Amygdala (tissue), 56 donors: Measurements from ENCODE around the gene MIA3.
"Not testable (repeated sequence)": the region's sequence is repeated elsewhere in the genome, so short reads cannot be mapped to it uniquely, and the experiment has no call there.

Experiments
- DNase-seq, 56 donors: peaks; one replicate each; lab custom pipeline; 2025; lab: John Stamatoyannopoulos, UW

MIA3 gene

DNA sequence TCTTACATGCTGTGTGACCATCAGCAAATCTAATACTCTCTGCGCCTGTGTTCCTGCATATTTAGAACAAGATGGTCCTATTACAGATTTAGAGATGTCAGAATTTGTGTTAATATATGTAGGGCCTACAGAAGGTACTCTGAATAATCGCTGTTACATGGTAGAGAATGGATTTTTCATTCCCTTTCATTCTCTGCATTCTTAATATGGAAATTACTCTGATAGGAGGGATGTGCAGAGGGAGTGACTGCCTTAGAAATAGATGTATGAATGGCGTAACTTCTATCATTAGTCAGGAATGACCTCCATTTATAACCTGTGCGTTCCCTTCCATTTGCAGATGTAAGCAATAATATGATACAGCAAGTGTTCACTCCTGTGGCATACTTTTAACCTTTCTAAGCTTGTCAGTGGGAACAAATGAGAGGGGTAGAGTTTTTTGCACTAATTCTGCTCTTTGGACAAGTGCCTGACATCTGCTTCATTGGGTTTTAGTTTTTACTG is 45.6 kb downstream of the MIA3 start:
- no peak for DNase-seq

DNA sequence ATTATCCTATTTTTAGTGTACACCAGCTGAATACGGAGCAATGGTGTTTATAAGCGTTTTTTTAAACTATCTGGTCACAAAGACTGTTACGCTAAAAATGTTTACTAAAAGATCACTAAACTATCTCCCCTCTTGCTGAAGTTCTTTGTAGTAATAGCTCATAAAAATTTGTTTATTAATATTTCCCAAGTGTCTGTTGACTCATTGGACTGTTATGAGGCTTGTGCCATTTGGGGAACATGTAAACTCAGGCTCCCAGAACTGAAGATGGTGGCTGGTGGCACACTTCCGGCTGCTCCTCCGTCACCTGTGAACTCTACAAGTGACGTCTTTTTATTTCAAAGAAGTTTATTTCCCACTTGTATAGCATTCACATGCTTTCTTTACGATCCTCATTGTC is 48.1 kb downstream of the MIA3 start:
- no peak for DNase-seq

DNA sequence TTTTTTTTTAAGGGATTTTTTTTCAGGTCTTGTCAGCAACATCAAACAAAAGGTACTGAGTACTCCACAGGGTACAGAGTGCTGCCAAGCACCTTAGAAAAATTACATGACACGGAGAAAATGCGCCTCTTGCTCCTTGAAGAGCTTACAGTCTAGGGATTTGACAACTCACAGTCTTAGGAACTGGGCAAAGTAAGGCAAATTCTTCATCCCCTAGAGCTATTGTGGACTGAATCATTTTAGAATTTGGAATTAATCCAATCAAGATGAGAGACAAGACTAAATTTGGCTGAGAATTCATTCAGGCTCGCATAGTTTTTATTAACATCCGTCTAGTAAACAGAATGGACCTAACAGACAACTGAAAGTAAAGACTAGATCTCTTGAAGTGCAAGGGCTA is 50.3 kb downstream of the MIA3 start:
- not testable (repeated sequence) for DNase-seq

DNA sequence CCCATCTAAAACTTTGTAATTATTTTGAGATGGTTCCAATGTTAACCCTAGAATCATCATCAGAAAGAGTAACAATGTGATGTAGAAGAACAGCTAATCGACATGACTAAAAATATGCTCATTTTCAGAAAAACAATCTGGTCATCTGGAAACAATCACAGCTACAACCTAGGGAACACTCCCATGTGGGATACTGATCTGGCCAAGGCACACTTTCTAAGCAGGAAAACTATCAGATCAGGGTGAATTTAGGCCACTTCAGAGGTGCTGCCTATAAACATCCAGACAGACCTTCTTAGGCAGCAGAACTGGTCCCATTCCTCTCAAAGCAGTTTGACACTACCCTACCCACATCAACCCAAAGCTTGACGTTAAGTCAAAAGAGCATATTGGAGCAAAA is 51.2 kb downstream of the MIA3 start:
- DNase-seq, result not testable (repeated sequence)

DNA sequence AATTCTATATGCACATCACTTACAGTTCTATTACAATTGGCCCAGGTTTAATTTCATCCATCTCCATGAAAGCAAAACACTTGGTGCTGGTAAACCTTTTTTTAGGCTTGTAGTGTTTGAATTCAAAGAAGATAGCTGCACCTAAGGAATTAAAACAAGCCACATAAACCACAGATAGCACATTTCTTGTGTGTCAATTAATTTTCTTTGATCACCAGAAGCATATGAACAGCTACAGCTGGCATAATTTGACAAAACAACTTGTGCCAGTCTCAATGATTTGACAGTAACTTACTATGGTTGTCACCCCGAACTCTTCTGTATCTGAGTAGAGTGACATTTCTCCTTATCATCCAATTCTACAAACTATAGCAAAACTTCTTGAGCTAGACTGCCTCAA is 52.2 kb downstream of the MIA3 start:
- no peak for DNase-seq

DNA sequence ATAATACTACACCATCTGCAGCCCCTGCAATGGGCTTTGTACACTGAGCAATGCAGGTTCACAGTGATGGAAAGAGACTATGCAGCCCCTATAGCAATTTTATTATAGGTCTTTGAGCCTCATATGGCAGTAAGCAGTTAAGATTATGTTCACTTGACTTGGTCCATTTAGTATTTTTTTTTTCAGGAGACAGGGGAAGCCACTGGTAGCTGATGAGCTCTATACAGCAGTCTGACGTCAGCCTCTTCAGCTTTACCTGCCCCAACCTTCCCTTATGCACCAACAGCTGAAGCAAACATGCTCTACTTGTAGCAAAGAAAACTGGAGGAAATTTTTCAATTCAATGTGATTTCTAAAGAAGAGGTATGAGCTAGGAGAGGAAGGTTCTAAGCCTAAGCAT is 62.2 kb downstream of the MIA3 start:
- no peak for DNase-seq

DNA sequence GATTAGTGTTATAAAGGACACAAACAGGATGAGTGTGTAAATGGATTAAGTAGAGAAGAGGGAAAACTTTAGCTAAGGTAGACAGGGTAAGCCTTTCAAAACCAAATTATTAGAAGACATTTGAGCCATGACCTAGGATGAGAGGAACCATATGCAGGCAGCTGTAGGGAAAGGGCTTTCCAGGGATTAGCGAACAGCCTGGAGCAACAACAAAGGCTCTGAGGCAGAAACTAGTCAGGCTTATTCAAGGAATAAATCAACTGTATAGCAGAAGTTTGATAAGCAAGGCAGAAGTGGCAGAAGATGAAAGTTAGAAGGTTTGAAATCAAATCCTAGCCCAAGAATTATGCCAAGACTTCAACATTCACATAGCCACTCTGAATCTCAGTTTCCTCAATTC is 73.1 kb downstream of the MIA3 start:
- no peak for DNase-seq

DNA sequence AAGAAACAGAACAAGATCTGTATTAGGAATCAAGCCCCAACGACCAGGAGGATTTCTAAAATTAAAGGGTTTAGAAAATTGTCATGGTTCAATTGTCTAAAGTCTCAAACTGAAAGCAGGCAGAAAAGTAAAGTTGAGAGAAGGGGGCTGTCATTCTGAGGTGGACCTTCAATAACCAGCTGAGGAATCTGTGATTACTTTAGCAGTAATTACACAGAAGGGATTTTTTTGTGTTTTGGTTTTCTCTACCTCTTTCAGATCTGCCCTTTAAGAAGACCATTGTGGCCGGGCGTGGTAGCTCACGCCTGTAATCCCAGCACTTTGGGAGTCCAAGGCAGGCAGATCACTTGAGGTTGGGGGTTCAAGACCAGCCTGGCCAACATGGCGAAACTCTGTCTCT is 77.0 kb downstream of the MIA3 start:
- DNase-seq, result no peak

DNA sequence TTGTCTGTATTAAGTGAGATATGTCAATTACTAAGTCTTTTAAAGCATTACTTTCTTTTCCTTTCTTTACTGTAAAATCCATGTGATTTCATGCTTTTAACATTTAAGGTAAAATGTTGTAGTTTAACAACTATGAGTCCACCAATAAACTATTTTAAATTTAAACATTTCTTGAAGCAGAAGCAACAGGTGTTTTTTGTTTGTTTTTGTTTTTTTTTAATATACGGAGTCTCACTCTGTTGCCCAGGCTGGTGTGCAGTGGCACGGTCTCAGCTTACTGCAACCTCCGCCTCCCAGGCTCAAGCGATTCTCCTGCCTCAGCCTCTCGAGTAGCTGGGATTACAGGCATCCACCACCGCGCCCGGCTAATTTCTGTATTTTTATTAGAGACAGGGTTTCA is 78.8 kb downstream of the MIA3 start:
- DNase-seq, result no peak

DNA sequence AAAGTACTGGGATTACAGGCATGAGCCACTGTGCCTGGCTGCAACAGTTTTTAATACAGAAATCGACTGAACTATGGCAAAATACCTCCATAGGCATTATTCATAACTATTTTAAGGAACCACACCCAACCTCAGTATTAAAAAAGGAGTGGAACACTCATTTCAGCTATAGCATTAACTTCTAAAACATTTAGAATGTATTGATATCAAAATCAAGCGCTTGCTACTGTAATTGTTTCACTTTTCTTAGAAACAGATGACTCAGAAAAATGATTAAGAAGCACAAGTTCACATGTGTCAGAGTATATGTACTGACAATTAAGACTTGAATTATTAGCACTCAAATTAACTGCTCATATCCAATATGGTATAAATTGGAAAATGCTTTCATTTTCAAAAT is 79.3 kb downstream of the MIA3 start:
- DNase-seq, result no peak

DNA sequence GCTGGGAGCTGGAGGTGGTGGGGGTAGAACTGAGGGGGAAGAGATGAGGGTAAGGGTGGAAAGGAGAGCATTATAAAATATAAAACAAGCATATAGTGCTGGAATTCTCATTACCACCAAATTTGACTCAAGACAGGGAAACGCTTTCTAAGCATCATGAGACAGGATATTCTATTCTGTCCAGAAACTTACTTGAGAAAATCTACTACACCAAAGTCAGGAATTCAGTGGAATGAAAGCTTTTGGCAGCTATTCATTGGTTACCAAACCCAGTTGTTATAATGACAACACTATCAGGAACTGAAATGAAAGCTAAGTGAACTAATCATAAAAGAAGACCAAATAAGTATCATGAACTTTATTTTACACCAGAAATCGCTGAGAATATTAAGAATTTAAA is 79.9 kb downstream of the MIA3 start:
- no peak for DNase-seq

DNA sequence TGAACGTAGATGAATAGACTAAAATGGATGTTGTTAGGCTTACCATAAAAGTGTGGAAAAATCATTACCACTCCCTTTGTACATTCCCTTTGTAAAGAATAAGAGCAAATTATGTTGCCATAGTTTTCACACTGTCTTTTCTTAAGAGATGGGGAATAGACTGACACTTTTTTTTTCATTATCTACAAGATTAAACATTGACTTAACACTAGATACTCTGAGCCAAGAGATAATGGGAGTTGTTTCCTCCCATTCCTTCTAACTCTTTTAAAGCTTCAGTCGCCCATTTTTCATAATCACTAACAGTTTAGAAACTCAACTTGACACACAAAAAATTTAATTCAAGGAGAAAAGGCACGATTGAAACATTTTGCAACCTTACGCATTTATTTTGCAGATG is 84.3 kb downstream of the MIA3 start:
- DNase-seq, result no peak

DNA sequence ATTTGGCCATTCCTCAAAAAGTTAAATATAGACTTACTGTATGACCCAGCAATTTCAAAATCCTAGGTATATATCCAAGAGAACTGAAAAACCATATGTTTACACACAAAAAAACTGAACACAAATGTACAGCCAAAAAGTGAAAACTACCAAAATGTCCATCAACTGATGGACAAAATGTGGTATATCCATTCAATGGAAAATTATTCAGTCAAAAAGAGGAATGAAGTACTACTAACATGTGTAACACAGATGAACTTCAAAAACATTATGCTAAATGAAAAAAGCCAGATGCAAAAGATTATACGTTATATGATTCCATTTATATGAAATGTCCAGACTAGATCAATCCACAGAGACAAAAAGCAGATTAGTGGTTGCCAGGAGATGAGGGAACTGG is 86.4 kb downstream of the MIA3 start:
- no peak for DNase-seq

DNA sequence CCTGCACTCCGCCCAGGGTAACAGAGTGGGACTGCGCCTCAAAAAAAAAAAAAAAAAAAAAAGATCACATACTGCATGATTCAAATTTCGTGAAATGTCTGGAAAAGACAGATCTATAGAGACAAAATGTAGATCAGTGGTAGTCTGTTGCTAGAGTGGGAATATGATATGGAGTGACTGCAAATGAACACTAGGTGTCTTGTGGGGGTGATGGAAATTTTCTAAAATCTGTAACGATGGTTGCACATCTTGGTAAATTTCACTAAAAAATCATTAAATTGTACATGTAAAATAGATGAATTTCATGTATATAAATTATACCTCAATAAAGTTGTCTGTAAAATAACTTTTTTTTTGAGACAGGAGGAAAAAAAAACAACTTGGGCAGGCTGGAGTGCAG is 88.9 kb downstream of the MIA3 start:
- DNase-seq, result no peak

DNA sequence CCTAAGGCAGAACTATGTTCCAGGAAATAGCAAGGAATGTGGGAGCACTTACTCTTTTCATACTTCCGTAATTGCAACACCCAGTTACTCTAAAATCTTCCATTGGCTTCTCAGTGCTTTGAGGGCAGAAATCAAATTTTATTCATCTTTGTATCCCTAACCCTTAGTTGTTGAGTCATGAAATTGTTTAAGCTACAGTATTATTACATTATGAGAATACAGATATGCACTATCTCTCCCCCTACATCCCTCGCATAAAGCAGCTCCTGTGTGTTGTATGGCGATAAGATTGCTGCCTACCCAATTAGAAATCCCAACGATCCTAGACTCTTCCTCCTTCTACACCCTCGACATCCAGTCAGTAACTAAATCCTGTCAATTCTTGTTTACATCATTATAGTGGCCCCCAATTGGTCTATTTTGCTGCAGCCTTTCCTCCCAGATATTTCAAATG is 91.8 kb downstream of the MIA3 start:
- DNase-seq, result no peak

DNA sequence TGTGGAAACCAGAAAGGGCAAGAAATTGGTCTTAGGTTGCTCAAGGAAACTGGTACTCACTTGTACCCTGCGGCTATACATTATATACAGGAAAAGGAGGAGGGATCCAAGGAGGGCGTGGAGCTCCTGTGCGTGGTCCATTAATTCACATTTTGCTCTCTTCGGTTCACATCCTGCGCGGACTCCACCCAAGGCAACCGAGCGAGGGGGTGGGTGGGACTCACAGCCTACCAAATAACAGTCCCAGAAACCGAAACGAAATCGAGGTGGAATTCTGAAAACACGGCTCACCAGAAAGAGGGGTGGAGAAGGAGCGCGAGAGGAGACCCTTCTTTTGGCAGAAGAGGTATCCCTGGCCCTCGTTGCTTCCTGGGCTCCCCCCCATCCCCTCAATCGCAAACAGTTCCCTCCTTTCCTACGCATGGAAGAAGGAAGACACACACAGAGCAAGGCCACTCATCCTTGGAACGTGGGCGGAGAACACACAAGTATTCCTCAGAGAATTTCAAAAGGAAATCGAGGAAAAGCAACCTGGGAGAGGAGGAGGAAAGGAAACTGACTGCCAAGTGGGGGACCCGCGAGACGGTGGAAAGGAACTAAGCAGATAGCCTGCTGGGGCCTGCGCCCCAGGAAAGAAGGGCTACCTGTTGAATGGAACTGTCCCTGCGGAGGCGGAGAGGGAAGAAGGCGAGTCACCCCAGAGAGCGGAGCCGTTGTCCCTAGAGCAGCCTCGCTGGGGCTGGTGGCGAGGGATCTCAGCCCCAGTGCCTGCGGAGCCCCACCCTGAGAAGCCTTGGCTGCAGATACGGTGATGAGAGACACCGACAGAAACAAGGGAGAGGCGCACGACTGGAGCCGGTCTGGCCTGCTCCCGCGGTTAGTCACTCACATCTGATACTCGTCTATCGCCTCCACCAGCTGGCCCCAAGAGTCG is 93.7 kb downstream of the MIA3 start:
- peak in 43 of 56 donors; percentile 5 to 69 (median 37) for DNase-seq

DNA sequence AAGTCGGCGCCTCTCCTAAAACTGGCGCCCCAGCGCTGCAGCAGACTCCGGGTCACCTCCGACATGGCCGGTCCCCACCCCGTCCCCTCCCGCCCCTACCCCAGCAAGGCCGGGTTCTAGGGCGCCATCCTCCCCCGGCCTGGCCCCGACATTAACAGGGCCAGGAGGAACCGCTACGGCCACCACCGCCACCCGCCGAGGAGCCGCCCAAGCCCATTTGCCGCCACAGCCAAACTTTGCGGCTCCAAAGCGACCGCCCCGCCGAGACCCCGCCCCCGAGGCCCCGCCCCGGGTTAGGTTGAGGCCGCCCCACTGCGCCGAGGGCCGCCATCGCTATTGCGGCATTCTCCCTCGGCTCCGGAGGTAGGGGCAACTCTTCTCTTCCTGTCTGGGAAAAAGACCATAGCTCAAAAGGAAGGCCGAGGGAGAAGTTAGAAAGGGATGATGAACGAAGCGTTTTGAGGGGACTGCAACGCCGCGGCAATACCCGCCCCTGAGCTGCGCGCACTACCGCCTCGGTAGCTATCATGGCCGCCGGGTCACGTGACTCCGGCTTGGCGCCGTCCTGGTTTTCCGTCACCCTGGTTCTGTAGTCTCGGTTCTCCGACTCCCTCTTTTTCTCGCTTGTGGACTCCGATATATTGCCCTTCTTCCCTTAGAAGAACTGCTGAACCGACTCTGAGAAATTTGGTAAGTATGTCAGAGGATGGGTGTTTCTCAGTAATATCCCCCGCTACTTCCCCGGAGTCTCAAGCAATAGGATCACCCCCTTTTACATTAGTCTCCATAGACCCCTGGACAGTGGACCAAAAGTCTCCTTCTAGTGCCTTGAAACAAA is 94.6 kb downstream of the MIA3 start, which contains the start of the genes AIDA and BROX:
Gene AIDA (minus strand): TSS at position 239 of the 838 bp plus-strand sequence. CDS start 174 bp downstream, at position 65.
Gene BROX (plus strand): TSS at position 312 of the 838 bp plus-strand sequence. CDS start 3,136 bp downstream, outside the sequence.
- peak; percentile 48 to 99 (median 90) for DNase-seq

DNA sequence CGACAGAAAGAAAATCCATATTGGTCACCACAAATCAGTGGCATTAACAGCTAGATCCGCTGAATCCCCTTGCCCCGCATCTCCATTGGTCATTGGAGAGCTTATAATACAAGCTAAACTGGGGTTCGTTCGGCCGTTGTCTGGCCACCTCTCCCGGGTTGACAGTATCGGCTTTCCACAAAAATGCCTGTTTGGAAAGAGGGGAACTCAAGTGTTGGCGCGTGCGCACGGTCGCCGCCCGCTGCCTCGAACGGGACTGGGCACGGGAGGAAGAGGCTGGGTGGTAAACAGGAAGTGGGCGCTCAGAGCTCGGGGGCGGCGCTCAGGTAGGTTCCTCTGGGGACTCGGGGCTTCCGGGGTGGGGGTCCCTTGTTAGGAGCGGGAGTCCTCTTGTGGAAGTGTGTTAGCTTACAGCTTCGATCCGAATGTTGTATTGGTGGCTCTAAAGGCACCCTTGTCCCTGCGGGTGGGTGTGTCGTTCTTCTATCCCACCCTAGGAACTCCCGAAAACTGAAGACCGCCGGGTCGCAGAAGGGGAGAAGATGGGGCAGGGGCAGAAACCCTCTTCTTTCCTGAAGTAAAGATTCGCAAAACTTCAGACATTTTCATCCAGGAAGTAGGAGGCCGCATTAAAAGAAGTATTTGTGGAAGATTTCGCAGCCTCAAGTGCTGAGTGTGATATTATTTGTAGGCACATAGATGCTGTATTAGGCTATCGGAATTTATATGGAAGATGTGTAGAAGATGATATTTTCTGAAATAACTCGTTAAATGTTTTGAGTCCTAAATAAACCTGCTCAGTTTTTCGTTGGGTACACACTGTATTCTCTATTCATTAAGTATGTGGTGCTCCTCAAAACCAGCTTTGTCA is 95.4 kb downstream of the MIA3 start:
- DNase-seq, result peak; percentile 54 to 95 (median 88)

DNA sequence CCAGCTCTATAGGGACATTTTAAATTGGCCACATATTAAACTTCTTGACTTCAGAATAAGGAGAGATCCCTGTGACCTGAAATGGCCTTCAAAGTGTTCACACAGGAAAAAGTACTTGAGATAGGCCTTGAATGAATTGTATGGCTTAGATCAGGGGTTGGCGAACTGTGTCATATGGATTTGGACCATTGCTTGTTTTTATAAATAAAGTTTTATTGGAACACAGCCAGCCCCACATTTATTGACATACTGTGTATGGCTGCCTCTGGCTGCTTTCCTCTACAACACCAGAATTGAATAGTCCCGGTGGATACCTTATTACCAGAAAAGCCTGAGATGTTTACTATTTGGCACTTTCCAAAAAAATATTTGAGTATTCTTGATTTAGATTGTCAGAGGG is 98.5 kb downstream of the MIA3 start:
- DNase-seq, result no peak
